GM12875 (cell line): Measurements from ENCODE around the gene SPATA12.
A peak's percentile ranks its signal among the peaks of the same experiment; 100 is the strongest.

Source experiments
- H3K4me3 ChIP-seq: one replicate; pipeline ENCODE4 v1.5.1; 2011; ENCODE audit warnings: low read depth, low read length, control low read depth
- CTCF ChIP-seq: IDR thresholded peaks from 2 replicates; pipeline ENCODE4 v1.5.1; 2011; ENCODE audit warnings: low read depth, mild to moderate bottlenecking, control low read depth, inconsistent platforms, low read length, moderate library complexity, borderline replicate concordance; ENCODE audit not compliant: insufficient read depth

SPATA12 gene

GRCh38 chr3:57095363-57095762 lies 34.9 kb downstream of the SPATA12 start:
- H3K4me3 ChIP-seq, result no peak overlapping the region
- TF ChIP-seq CTCF, result no peak

- no peak overlapping the region for H3K4me3 ChIP-seq
- TF ChIP-seq CTCF, result no peak
Observed at GRCh38 chr3:57097536-57097935, 37.1 kb downstream of the SPATA12 start.

GRCh38 chr3:57098418-57099310 lies 38.2 kb downstream of the SPATA12 start:
- TF ChIP-seq CTCF, result no peak
- H3K4me3 ChIP-seq, result no peak overlapping the region

GRCh38 chr3:57100046-57100695 lies 39.7 kb downstream of the SPATA12 start:
- peak; percentile 73; the same call in 1 of the 2 replicates for TF ChIP-seq CTCF
- H3K4me3 ChIP-seq, result no peak overlapping the region

GRCh38 chr3:57105585-57105984 lies 45.1 kb downstream of the SPATA12 start:
- TF ChIP-seq CTCF, result no peak
- no peak overlapping the region for H3K4me3 ChIP-seq

GRCh38 chr3:57108684-57109083 lies 48.2 kb downstream of the SPATA12 start:
- no peak for TF ChIP-seq CTCF
- no peak overlapping the region for H3K4me3 ChIP-seq
